Activated naive CD8-positive, alpha-beta T cell treated with anti-CD3 and anti-CD28 coated beads, Interleukin-2, amount 50 U/mL, for 24 hours (primary cell): Measurements from ENCODE around the gene GOLGA6D.
"Not testable (repeated sequence)": the region's sequence is repeated elsewhere in the genome, so short reads cannot be mapped to it uniquely, and the experiment has no call there.

Experiments used
- ATAC-seq: fragments of 150-1000 bp; cut with Tn5 transposase; one replicate; pipeline ENCODE4 v1.10.0; 2021
- DNase-seq: peaks from one replicate; pipeline ENCODE4 v3.0.0; 2021
- H3K27ac Mint-ChIP-seq: one replicate; pipeline ENCODE4 v1.8.0; 2021; ENCODE audit warnings: mild to moderate bottlenecking, mixed read lengths
- H3K27me3 Mint-ChIP-seq: one replicate; pipeline ENCODE4 v1.8.0; 2021; ENCODE audit warnings: mixed read lengths
- H3K36me3 Mint-ChIP-seq: one replicate; pipeline ENCODE4 v1.8.0; 2021; ENCODE audit warnings: low read depth, mixed read lengths
- H3K4me1 Mint-ChIP-seq: one replicate; pipeline ENCODE4 v1.8.0; 2021; ENCODE audit warnings: mixed read lengths
- H3K4me3 Mint-ChIP-seq: one replicate; pipeline ENCODE4 v1.8.0; 2021; ENCODE audit warnings: mild to moderate bottlenecking, moderate library complexity, mixed read lengths
- H3K9me3 Mint-ChIP-seq: one replicate; pipeline ENCODE4 v1.8.0; 2021; ENCODE audit warnings: mixed read lengths

The GOLGA6D gene

GRCh38 chr15:75307778-75308390 lies 25.2 kb downstream of the GOLGA6D start:
- no peak overlapping the region for H3K27ac Mint-ChIP-seq
- H3K9me3 Mint-ChIP-seq, result no peaks in the 10 kb centered on the region
- peaks cover 7% of the 10 kb centered on the region for H3K4me1 Mint-ChIP-seq
- DNase-seq (peak; percentile 27), ATAC-seq (no peak)
- H3K4me3 Mint-ChIP-seq, result no peak overlapping the region
- peaks cover 27% of the 10 kb centered on the region for H3K27me3 Mint-ChIP-seq
- no peaks in the 10 kb centered on the region for H3K36me3 Mint-ChIP-seq

- Mint-ChIP-seq H3K9me3 (no peaks in the 10 kb centered on the region), H3K4me1 (peaks cover 13% of the 10 kb centered on the region), H3K4me3 (no peak overlapping the region), H3K27me3 (peaks cover 22% of the 10 kb centered on the region), H3K36me3 (no peaks in the 10 kb centered on the region), H3K27ac (no peak overlapping the region)
- no peak for DNase-seq
- no peak for ATAC-seq
These were observed 27.1 kb downstream of the GOLGA6D start for GRCh38 chr15:75309711-75310110.

- H3K27me3 Mint-ChIP-seq, result peaks cover 15% of the 10 kb centered on the region
- not testable (repeated sequence) for H3K9me3 Mint-ChIP-seq, H3K4me3 Mint-ChIP-seq, DNase-seq, ATAC-seq, H3K27ac Mint-ChIP-seq, H3K36me3 Mint-ChIP-seq
- peaks cover 13% of the 10 kb centered on the region for H3K4me1 Mint-ChIP-seq
These were observed 29.9 kb downstream of the GOLGA6D start for GRCh38 chr15:75312548-75312947.

GRCh38 chr15:75313116-75313845 lies 30.6 kb downstream of the GOLGA6D start:
- Mint-ChIP-seq H3K9me3 (no peaks in the 10 kb centered on the region), H3K27me3 (peaks cover 13% of the 10 kb centered on the region), H3K27ac (no peak overlapping the region), H3K4me1 (peaks cover 13% of the 10 kb centered on the region), H3K36me3 (no peaks in the 10 kb centered on the region), H3K4me3 (no peak overlapping the region)
- DNase-seq (no peak), ATAC-seq (peak; percentile 40)

- no peak overlapping the region for H3K4me3 Mint-ChIP-seq
- H3K27me3 Mint-ChIP-seq, result peaks cover 9% of the 10 kb centered on the region
- H3K27ac Mint-ChIP-seq, result no peak overlapping the region
These were observed 32.1 kb downstream of the GOLGA6D start for GRCh38 chr15:75314552-75315290.

GRCh38 chr15:75319231-75319897 lies 36.7 kb downstream of the GOLGA6D start:
- not testable (repeated sequence) for H3K4me3 Mint-ChIP-seq

More at GRCh38 chr15:75314552-75315290, 32.1 kb downstream of the GOLGA6D start:
- H3K9me3 Mint-ChIP-seq, result no peaks in the 10 kb centered on the region
- H3K4me1 Mint-ChIP-seq, result peaks cover 13% of the 10 kb centered on the region
- ATAC-seq (no peak), DNase-seq (no peak)
- H3K36me3 Mint-ChIP-seq, result no peaks in the 10 kb centered on the region

GRCh38 chr15:75321711-75322110 lies 39.1 kb downstream of the GOLGA6D start:
- H3K4me3 Mint-ChIP-seq, result no peak overlapping the region
- no peak for DNase-seq

More at GRCh38 chr15:75319231-75319897, 36.7 kb downstream of the GOLGA6D start:
- not testable (repeated sequence) for H3K36me3 Mint-ChIP-seq, H3K27me3 Mint-ChIP-seq, ATAC-seq, H3K27ac Mint-ChIP-seq, DNase-seq, H3K4me1 Mint-ChIP-seq, H3K9me3 Mint-ChIP-seq

GRCh38 chr15:75325922-75326321 lies 43.3 kb downstream of the GOLGA6D start:
- ATAC-seq, result no peak
- H3K27me3 Mint-ChIP-seq, result peaks cover 5% of the 10 kb centered on the region

More at GRCh38 chr15:75321711-75322110, 39.1 kb downstream of the GOLGA6D start:
- no peak for ATAC-seq
- H3K27ac Mint-ChIP-seq, result no peak overlapping the region
- H3K27me3 Mint-ChIP-seq, result peaks cover 7% of the 10 kb centered on the region
- H3K9me3 Mint-ChIP-seq, result no peaks in the 10 kb centered on the region
- no peaks in the 10 kb centered on the region for H3K36me3 Mint-ChIP-seq
- H3K4me1 Mint-ChIP-seq, result no peaks in the 10 kb centered on the region

GRCh38 chr15:75327005-75327404 lies 44.4 kb downstream of the GOLGA6D start:
- peaks cover 2% of the 10 kb centered on the region for H3K27me3 Mint-ChIP-seq
- no peak overlapping the region for H3K27ac Mint-ChIP-seq
- H3K4me1 Mint-ChIP-seq, result no peaks in the 10 kb centered on the region
- DNase-seq (no peak), ATAC-seq (no peak)
- H3K9me3 Mint-ChIP-seq, result no peaks in the 10 kb centered on the region
- H3K4me3 Mint-ChIP-seq, result no peak overlapping the region
- H3K36me3 Mint-ChIP-seq, result no peaks in the 10 kb centered on the region

More at GRCh38 chr15:75325922-75326321, 43.3 kb downstream of the GOLGA6D start:
- H3K36me3 Mint-ChIP-seq, result no peaks in the 10 kb centered on the region
- no peak overlapping the region for H3K27ac Mint-ChIP-seq
- DNase-seq, result no peak
- H3K4me3 Mint-ChIP-seq, result no peak overlapping the region
- H3K9me3 Mint-ChIP-seq, result no peaks in the 10 kb centered on the region
- H3K4me1 Mint-ChIP-seq, result no peaks in the 10 kb centered on the region

GRCh38 chr15:75327491-75327890 lies 44.9 kb downstream of the GOLGA6D start:
- no peaks in the 10 kb centered on the region for H3K9me3 Mint-ChIP-seq
- no peaks in the 10 kb centered on the region for H3K4me1 Mint-ChIP-seq
- H3K27me3 Mint-ChIP-seq, result peaks cover 2% of the 10 kb centered on the region
- H3K36me3 Mint-ChIP-seq, result no peaks in the 10 kb centered on the region
- H3K27ac Mint-ChIP-seq, result no peak overlapping the region
- no peak for ATAC-seq
- H3K4me3 Mint-ChIP-seq, result no peak overlapping the region
- DNase-seq, result no peak

GRCh38 chr15:75328493-75329314 lies 46.1 kb downstream of the GOLGA6D start:
- no peak overlapping the region for H3K4me3 Mint-ChIP-seq
- H3K27ac Mint-ChIP-seq, result no peak overlapping the region
- no peaks in the 10 kb centered on the region for H3K9me3 Mint-ChIP-seq
- ATAC-seq, result no peak
- H3K4me1 Mint-ChIP-seq, result no peaks in the 10 kb centered on the region
- H3K27me3 Mint-ChIP-seq, result peaks cover 2% of the 10 kb centered on the region
- no peak for DNase-seq
- no peaks in the 10 kb centered on the region for H3K36me3 Mint-ChIP-seq

- H3K36me3 Mint-ChIP-seq, result no peaks in the 10 kb centered on the region
- peaks cover 2% of the 10 kb centered on the region for H3K27me3 Mint-ChIP-seq
- ATAC-seq, result no peak
- no peaks in the 10 kb centered on the region for H3K9me3 Mint-ChIP-seq
- no peak overlapping the region for H3K27ac Mint-ChIP-seq
- no peak for DNase-seq
- H3K4me3 Mint-ChIP-seq, result no peak overlapping the region
- no peaks in the 10 kb centered on the region for H3K4me1 Mint-ChIP-seq
These were observed 46.9 kb downstream of the GOLGA6D start for GRCh38 chr15:75329571-75329970.

- not testable (repeated sequence) for H3K4me3 Mint-ChIP-seq, H3K27ac Mint-ChIP-seq, H3K27me3 Mint-ChIP-seq, H3K9me3 Mint-ChIP-seq, ATAC-seq, DNase-seq, H3K36me3 Mint-ChIP-seq
- peaks cover 17% of the 10 kb centered on the region for H3K4me1 Mint-ChIP-seq
These were observed 49.5 kb downstream of the GOLGA6D start for GRCh38 chr15:75332093-75332492.
